ENCODE data around the gene RPF1.
"Not testable (repeated sequence)": the region's sequence is repeated elsewhere in the genome, so short reads cannot be mapped to it uniquely, and the experiment has no call there.

The RPF1 gene

GRCh38 chr1:84488107-84488506 lies 9.0 kb downstream of the RPF1 start:
- DNase-seq: no peak
- intact Hi-C loops (cut with DNase I): no loop called here

DNA sequence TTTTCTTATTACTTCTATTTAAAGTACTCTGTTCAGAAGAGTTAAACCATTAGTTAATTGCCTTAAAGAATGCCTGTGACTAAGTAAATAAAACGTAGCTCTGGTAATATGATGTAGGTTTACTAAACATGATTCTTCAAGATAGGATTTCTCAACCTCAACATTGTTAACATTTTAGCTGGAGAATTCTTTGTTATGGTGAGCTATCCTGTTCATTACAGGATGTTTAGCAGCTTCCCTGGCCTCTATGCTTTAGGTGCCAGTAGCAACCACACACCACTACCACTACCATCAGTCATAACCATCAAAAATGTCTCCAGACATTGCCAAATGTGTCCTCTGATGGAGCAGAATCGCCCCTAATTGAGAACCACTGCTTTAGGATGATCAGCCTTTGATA lies 10.7 kb downstream of the RPF1 start:
- intact Hi-C loops (cut with DNase I): no loop called here

GRCh38 chr1:84492726-84493125 lies 13.7 kb downstream of the RPF1 start:
- intact Hi-C loops (cut with DNase I): no loop called here
- DNase-seq: no peak

More for the DNA sequence above, 10.7 kb downstream of the RPF1 start:
- DNase-seq: no peak

DNA sequence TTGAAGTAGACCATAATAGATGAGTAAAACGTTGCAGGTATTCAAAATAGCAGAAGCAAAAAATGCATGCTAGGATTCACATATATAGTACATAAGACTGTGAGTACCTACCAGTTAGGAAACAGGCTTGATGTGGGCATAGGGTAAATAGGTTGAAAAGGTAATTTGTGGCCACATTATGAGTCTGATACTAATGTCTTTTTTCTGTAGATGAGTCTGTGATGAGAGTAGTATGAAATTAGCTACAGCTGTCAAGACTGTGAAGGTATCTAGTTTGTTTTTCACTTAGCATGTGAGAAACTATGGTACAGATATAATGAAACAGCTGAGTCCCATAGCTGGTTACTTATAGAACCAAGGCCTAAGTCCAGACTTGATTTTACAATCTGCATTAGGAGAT lies 14.7 kb downstream of the RPF1 start:
- intact Hi-C loops (cut with DNase I): no loop called here
- no peak for DNase-seq

- no peak for DNase-seq
- intact Hi-C loops (cut with DNase I): no loop called here
These were observed 17.4 kb downstream of the RPF1 start for GRCh38 chr1:84496498-84496897.

- no peak for DNase-seq
- intact Hi-C loops (cut with DNase I): no loop called here
These were observed 18.7 kb downstream of the RPF1 start for GRCh38 chr1:84497631-84498275.

- intact Hi-C loops (cut with DNase I): loop anchor here (10.0 kb wide), 1 partner anchor 368 kb away; no protein-coding TSS in a partner anchor
- no peak for DNase-seq
These were observed 23.9 kb downstream of the RPF1 start for GRCh38 chr1:84502927-84503326.

DNA sequence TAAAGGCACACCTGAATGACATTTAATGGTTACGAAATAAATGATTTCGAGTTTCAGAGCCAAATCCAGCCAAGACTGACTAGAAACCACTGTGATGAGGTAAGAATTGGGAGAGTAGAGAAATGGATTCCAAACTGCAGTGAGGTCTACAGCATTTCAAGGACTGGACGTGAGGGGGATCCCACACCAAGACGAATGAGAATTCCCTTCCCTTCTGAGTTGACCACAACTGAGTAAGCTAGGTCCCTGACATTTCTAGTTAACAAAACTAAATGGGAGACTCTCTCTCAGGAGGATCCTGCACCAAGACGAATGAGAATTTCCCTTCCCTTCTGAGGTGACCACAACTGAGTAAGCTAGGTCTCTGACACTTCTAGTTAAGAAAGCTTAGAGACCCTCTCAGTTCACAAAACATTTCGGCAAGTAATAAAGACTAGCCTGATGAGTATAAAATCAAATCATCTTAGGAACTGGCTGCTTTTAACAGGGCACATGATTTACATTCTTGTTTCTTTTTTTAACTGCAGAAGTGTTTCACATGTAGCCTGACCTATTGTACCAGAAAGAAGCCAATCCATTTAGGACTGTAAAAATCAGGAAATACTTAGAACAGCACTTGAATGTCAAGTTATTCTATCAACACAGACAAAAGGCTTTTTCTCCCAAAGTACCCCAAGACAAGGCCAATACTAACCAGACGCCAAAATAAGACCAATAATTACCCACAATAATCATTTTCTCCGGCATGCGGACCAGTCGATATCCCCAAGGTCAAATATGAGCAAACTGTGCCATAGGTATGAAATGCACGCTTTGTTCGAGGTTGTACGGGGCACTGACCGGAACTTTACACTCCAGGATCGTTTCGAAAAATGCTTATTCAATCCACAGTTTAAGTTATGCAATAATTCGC lies 25.8 kb downstream of the RPF1 start:
- intact Hi-C loops (cut with DNase I): loop anchor here (10.0 kb wide), 1 partner anchor 370 kb away; no protein-coding TSS in a partner anchor
- DNase-seq: no peak

GRCh38 chr1:84505493-84506001 lies 26.5 kb downstream of the RPF1 start:
- peak in 5 of 10 donors; percentile 26 to 88 (median 83) for DNase-seq
- intact Hi-C loops (cut with DNase I): loop anchor here (2.0 to 10.0 kb wide), 3 partner anchors 69 to 371 kb away; partner anchors contain the start of gene CTBS

GRCh38 chr1:84506002-84506728 lies 27.1 kb downstream of the RPF1 start, which contains the start of the genes GNG5 and SPATA1:
Gene GNG5 (minus strand): TSS chr1:84506581. CDS start chr1:84506091, 490 bp downstream.
Gene SPATA1 (plus strand): TSS chr1:84506386. CDS start chr1:84516360, 9,974 bp downstream.
- DNase-seq: peak; percentile 92 to 99 (median 94)
- intact Hi-C loops (cut with DNase I): loop anchor here (2.0 to 10.0 kb wide), 3 partner anchors 69 to 371 kb away; partner anchors contain the start of gene CTBS

- intact Hi-C loops (cut with DNase I): loop anchor here (2.0 to 10.0 kb wide), 3 partner anchors 68 to 372 kb away; partner anchors contain the start of gene CTBS
- DNase-seq: peak in 2 of 10 donors; percentile 43 to 60
These were observed 27.8 kb downstream of the RPF1 start for GRCh38 chr1:84506729-84507453.

GRCh38 chr1:84507887-84508286 lies 28.8 kb downstream of the RPF1 start:
- not testable (repeated sequence) for DNase-seq
- intact Hi-C loops (cut with DNase I): loop anchor here (2.0 to 10.0 kb wide), 3 partner anchors 67 to 373 kb away; partner anchors contain the start of gene CTBS

GRCh38 chr1:84508510-84508909 lies 29.4 kb downstream of the RPF1 start:
- no peak for DNase-seq
- intact Hi-C loops (cut with DNase I): loop anchor here (10.0 kb wide), 1 partner anchor 374 kb away; no protein-coding TSS in a partner anchor

- intact Hi-C loops (cut with DNase I): loop anchor here (10.0 kb wide), 1 partner anchor 374 kb away; no protein-coding TSS in a partner anchor
- DNase-seq: no peak
These were observed 30.0 kb downstream of the RPF1 start for GRCh38 chr1:84509029-84509428.

- no peak for DNase-seq
These were observed 31.1 kb downstream of the RPF1 start for GRCh38 chr1:84510165-84510564.

DNA sequence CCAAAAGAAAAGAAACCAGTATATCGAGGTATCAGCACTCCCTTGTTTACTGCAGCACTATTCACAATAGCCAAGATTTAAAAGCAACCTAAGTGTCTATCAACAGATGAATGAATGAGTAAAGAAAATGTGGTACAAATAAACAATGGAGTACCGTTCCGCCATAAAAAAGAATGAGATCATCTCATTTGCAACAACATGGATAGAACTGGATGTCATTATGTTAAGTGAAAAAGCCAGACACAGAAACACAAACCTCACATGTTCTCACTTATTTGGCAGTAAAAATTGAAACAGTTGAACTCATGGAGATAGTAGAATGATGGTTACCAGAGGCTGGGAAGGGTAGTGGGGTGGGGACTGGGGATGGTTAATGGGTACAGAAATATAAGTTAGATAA lies 31.6 kb downstream of the RPF1 start:
- intact Hi-C loops (cut with DNase I): no loop called here
- no peak for DNase-seq

More at GRCh38 chr1:84510165-84510564, 31.1 kb downstream of the RPF1 start:
- intact Hi-C loops (cut with DNase I): no loop called here

DNA sequence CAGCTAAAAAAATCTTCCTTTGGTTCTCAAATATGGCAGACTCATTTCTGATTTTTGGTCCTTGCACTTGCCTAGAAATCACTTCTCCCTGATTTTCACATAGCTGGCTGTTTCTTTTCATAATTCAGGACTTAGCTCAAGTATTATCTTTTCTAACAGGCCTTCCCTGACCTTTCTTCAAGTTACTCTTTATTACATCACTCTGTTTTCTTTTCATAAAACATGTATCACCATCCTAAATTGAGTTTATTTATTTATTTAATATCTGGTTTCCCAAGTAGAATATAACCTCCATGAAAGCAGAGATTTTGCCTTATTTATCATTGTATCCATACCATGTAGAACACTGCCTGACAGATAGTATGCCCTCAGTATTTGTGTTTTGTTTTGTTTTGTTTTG lies 45.5 kb downstream of the RPF1 start:
- intact Hi-C loops (cut with DNase I): no loop called here
- DNase-seq: no peak

DNA sequence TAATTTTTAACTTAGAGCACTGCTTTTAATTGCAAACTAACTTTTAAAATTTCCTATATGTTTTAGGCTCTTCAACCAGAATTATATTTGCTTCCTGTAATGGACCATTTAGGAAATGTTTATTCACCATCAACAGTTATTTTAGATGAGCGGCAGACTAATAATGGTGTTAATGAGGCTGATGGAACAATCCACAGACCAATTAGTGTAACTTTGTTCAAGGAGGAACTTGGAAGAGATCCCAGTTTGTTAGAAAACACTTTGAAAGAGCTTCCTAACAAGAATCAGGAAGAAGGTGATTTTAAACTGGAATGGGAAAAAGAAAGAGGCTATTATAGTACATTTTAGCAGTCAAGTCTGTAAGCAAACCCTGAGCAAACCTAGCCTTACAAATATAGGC lies 46.7 kb downstream of the RPF1 start:
- DNase-seq: no peak
- intact Hi-C loops (cut with DNase I): no loop called here

DNA sequence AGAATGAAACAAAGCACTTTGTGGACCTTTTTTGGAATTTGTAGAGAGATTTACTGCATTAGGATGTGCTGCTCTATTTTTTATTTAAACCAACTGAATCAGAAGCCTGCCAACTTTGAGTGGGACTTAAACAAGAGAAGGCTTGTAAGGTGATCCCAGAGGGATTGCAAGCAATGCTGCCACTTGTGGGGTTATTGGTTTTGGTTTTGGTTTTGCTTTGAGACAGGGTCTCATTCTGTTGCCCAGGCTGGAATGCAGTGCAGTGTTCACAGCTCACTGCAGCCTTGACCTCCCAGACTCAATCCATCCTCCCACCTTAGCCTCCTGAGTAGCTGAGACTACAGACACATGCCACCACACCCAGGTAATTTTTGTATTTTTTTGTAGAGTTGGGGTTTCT lies 59.5 kb downstream of the RPF1 start:
- no peak for DNase-seq
- intact Hi-C loops (cut with DNase I): no loop called here
